ENCODE results near the gene ATP7B. TPM values are rescaled to one million over a fixed set of nuclear protein-coding genes. Genes with fewer than 3 reads are reported as not detected.
"Not testable (repeated sequence)": the region's sequence is repeated elsewhere in the genome, so short reads cannot be mapped to it uniquely, and the experiment has no call there.

Gene ATP7B
- total RNA-seq, 4 donors from 2014 or later = 3.2 to 8.1 (median 6.7) TPM

- no peak for TF ChIP-seq POLR2AphosphoS5 (IDR thresholded peaks at IDR 0.05)
- no peak for TF ChIP-seq EP300 (IDR thresholded peaks at IDR 0.05)
- TF ChIP-seq POLR2A (IDR thresholded peaks at IDR 0.05) = no peak
- TF ChIP-seq, protein P1, sequence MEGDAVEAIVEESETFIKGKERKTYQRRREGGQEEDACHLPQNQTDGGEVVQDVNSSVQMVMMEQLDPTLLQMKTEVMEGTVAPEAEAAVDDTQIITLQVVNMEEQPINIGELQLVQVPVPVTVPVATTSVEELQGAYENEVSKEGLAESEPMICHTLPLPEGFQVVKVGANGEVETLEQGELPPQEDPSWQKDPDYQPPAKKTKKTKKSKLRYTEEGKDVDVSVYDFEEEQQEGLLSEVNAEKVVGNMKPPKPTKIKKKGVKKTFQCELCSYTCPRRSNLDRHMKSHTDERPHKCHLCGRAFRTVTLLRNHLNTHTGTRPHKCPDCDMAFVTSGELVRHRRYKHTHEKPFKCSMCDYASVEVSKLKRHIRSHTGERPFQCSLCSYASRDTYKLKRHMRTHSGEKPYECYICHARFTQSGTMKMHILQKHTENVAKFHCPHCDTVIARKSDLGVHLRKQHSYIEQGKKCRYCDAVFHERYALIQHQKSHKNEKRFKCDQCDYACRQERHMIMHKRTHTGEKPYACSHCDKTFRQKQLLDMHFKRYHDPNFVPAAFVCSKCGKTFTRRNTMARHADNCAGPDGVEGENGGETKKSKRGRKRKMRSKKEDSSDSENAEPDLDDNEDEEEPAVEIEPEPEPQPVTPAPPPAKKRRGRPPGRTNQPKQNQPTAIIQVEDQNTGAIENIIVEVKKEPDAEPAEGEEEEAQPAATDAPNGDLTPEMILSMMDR (IDR thresholded peaks at IDR 0.05) = no peak
- Histone ChIP-seq H3K9me3 (no peaks in the 10 kb centered on the region), H3K4me1 (no peaks in the 10 kb centered on the region), H3K27ac (no peak overlapping the region), H3K27me3 (no peaks in the 10 kb centered on the region), H3K36me3 (no peaks in the 10 kb centered on the region), H3K4me3 (no peak overlapping the region)
- 87 to 100% methylated on average over 1 of the region's 1 CpG for WGBS, 2 donors (ENCODE audit: low coverage in 1 of 2)
- no peak for ATAC-seq
These were observed 24.8 kb upstream of the ATP7B start for GRCh38 chr13:52036037-52036436.

GRCh38 chr13:52034616-52035226 is 23.5 kb upstream of the ATP7B start:
- H3K27me3 ChIP-seq = no peaks in the 10 kb centered on the region
- 68 to 86% methylated on average over 4 to 5 of the region's 5 CpGs for WGBS, 2 donors (ENCODE audit: low coverage in 1 of 2)
- no peak overlapping the region for H3K4me3 ChIP-seq
- H3K9me3 ChIP-seq = no peaks in the 10 kb centered on the region
- H3K4me1 ChIP-seq = peaks cover 0 to 2% (median 0%) of the 10 kb centered on the region in 3 donors
- no peak overlapping the region for H3K27ac ChIP-seq
- no peaks in the 10 kb centered on the region for H3K36me3 ChIP-seq
- TF ChIP-seq EP300 (IDR thresholded peaks at IDR 0.05) (no peak), POLR2AphosphoS5 (IDR thresholded peaks at IDR 0.05) (no peak), POLR2A (IDR thresholded peaks at IDR 0.05) (no peak)
- TF ChIP-seq, protein P1 (IDR thresholded peaks at IDR 0.05) = no peak
- no peak for ATAC-seq

GRCh38 chr13:52033039-52033438 is 21.8 kb upstream of the ATP7B start:
- ATAC-seq = no peak
- Histone ChIP-seq H3K4me3 (no peak overlapping the region), H3K27ac (no peak overlapping the region), H3K4me1 (peaks cover 0 to 7% (median 0%) of the 10 kb centered on the region in 3 donors), H3K27me3 (no peaks in the 10 kb centered on the region), H3K36me3 (peaks cover 0 to 13% of the 10 kb centered on the region in 2 donors), H3K9me3 (no peaks in the 10 kb centered on the region)
- WGBS, 2 donors (ENCODE audit: low coverage in 1 of 2) = 76 to 80% methylated on average over 2 of the region's 2 CpGs
- TF ChIP-seq POLR2A (IDR thresholded peaks at IDR 0.05) (no peak), POLR2AphosphoS5 (IDR thresholded peaks at IDR 0.05) (no peak), EP300 (IDR thresholded peaks at IDR 0.05) (no peak)
- TF ChIP-seq, protein P1 (IDR thresholded peaks at IDR 0.05) = no peak

DNA sequence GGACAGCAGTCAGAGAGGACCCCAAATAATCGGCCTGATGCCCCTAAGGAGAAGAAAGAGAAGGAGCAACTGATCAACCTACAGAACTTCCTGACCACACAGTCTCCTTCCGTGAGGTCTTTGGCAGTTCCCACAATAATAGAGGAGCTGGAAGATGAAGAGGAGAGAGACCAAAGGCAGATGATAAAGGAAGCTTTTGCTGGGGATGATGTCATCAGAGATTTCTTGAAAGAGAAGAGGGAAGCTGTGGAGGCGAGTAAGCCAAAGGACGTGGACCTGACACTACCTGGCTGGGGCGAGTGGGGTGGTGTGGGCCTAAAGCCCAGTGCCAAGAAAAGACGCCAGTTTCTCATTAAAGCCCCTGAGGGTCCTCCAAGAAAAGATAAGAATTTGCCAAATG is 19.2 kb upstream of the ATP7B start:
- ATAC-seq, H3K27me3 ChIP-seq, H3K27ac ChIP-seq, H3K4me3 ChIP-seq, H3K4me1 ChIP-seq, H3K9me3 ChIP-seq: not testable (repeated sequence)
- WGBS, 2 donors (ENCODE audit: low coverage in 1 of 2) = 93 to 100% methylated on average over 2 to 6 of the region's 6 CpGs
- H3K36me3 ChIP-seq = peaks cover 0 to 29% of the 10 kb centered on the region in 2 donors

DNA sequence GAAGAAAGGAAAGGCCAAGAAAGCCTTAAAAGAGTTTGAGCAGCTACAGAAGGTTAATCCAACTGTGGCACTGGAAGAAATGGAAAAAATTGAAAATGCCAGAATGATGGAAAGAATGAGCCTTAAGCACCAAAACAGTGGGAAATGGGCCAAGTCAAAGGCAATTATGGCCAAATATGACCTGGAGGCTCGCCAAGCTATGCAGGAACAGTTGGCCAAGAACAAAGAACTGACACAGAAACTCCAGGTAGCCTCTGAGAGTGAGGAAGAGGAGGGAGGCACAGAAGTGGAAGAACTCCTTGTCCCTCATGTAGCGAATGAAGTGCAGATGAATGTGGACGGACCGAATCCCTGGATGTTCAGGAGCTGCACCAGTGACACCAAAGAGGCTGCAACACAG is 18.3 kb upstream of the ATP7B start:
- H3K27ac ChIP-seq = no peak overlapping the region
- H3K9me3 ChIP-seq = no peaks in the 10 kb centered on the region
- H3K36me3 ChIP-seq = peaks cover 0 to 37% of the 10 kb centered on the region in 2 donors
- 92 to 94% methylated on average over 1 to 4 of the region's 4 CpGs for WGBS, 2 donors (ENCODE audit: low coverage in 1 of 2)
- ATAC-seq = no peak
- H3K4me1 ChIP-seq = peaks cover 0 to 7% (median 0%) of the 10 kb centered on the region in 3 donors
- H3K4me3 ChIP-seq = no peak overlapping the region
- no peaks in the 10 kb centered on the region for H3K27me3 ChIP-seq
- TF ChIP-seq POLR2A (IDR thresholded peaks at IDR 0.05) = no peak
- no peak for TF ChIP-seq EP300 (IDR thresholded peaks at IDR 0.05)
- TF ChIP-seq, protein P1 (IDR thresholded peaks at IDR 0.05) = no peak
- no peak for TF ChIP-seq POLR2AphosphoS5 (IDR thresholded peaks at IDR 0.05)

Measured in gastroesophageal sphincter (tissue), 4 donors.